Measurements from ENCODE around the gene PRKCE.

DNA sequence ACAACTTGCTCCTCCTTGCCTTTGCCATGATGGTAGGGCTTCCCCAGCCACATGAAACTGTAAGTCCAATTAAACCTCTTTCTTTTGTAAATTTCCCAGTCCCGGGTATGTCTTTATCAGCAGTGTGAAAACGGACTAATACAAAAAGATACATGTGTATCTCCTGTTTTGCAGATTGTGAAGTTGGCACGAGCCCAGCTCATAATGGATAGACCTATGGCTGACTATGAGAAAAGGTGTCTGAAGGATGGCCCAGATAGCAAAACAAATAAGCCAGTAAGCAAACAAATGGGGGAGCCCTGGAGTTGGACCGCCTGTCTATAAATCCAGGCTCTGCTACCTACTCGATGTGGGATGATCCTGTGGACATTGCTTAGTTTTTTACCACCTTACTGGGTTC is 15.5 kb upstream of the PRKCE start:
- TF ChIP-seq POLR2A (IDR thresholded peaks at IDR 0.05): no peak
- TF ChIP-seq, protein P1, sequence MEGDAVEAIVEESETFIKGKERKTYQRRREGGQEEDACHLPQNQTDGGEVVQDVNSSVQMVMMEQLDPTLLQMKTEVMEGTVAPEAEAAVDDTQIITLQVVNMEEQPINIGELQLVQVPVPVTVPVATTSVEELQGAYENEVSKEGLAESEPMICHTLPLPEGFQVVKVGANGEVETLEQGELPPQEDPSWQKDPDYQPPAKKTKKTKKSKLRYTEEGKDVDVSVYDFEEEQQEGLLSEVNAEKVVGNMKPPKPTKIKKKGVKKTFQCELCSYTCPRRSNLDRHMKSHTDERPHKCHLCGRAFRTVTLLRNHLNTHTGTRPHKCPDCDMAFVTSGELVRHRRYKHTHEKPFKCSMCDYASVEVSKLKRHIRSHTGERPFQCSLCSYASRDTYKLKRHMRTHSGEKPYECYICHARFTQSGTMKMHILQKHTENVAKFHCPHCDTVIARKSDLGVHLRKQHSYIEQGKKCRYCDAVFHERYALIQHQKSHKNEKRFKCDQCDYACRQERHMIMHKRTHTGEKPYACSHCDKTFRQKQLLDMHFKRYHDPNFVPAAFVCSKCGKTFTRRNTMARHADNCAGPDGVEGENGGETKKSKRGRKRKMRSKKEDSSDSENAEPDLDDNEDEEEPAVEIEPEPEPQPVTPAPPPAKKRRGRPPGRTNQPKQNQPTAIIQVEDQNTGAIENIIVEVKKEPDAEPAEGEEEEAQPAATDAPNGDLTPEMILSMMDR (IDR thresholded peaks at IDR 0.05): no peak
